Measurements from ENCODE around the gene SHROOM4. TPM values are rescaled to one million over a fixed set of nuclear protein-coding genes. Genes with fewer than 3 reads are reported as not detected.

The SHROOM4 gene, protein sequence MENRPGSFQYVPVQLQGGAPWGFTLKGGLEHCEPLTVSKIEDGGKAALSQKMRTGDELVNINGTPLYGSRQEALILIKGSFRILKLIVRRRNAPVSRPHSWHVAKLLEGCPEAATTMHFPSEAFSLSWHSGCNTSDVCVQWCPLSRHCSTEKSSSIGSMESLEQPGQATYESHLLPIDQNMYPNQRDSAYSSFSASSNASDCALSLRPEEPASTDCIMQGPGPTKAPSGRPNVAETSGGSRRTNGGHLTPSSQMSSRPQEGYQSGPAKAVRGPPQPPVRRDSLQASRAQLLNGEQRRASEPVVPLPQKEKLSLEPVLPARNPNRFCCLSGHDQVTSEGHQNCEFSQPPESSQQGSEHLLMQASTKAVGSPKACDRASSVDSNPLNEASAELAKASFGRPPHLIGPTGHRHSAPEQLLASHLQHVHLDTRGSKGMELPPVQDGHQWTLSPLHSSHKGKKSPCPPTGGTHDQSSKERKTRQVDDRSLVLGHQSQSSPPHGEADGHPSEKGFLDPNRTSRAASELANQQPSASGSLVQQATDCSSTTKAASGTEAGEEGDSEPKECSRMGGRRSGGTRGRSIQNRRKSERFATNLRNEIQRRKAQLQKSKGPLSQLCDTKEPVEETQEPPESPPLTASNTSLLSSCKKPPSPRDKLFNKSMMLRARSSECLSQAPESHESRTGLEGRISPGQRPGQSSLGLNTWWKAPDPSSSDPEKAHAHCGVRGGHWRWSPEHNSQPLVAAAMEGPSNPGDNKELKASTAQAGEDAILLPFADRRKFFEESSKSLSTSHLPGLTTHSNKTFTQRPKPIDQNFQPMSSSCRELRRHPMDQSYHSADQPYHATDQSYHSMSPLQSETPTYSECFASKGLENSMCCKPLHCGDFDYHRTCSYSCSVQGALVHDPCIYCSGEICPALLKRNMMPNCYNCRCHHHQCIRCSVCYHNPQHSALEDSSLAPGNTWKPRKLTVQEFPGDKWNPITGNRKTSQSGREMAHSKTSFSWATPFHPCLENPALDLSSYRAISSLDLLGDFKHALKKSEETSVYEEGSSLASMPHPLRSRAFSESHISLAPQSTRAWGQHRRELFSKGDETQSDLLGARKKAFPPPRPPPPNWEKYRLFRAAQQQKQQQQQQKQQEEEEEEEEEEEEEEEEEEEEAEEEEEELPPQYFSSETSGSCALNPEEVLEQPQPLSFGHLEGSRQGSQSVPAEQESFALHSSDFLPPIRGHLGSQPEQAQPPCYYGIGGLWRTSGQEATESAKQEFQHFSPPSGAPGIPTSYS (N-terminal part only)
- 21.8 TPM for total RNA-seq

DNA sequence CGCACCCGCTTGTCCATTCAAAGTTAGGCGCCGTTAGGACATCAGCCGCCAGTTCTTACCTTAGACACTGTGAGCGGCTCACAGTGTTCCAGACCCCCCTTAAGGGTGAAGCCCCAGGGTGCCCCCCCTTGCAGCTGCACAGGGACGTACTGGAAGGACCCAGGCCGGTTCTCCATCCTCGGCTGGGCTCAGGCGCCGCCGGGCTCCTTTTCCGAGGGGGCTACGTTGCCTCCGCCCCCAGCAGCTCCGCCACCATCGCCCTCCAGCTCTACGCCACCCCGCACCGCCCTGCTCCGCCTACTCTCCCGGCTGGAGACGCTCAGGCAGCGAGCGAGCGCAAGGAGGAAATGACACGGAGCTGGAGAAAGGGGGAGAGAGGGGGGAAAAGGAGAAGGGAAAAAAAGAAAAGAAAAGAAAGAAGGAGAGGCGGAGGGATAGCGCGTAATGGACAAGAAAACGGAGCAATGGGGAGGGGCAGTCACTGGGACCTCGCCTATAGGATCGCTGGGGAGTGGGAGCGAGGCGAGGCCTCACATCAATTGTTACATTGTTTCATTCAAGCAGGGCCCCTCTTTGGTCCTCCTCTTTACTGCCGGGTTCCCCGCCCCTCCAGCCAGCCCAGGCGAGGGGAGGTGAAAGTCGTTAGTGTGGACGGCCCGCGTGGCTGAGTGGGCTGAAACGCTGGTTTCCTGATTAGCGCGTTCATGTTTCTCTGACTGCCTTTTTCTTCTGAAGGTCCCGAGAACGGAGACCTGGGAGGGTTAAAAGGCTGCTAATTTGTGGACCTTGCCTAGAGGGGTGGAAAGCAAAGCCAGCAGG is at the start of gene SHROOM4:
SHROOM4 (minus strand) TSS at position 352 of the 819 bp plus-strand sequence; CDS start at position 176, 176 bp downstream.

Small RNAs within 50 kb of the gene (small RNA-seq; reads per million reads assigned to genes)
- not detected for gene RNU6-935P (ENCODE audit: low replicate concordance)

Other genes with a start within 250 kb of the SHROOM4 start
- gene BMP15, start 96.5 kb upstream of the SHROOM4 start, total RNA-seq: not detected

Measured in metanephros (tissue), 2 donors.